SU-DHL-6 (cell line): ENCODE results near the gene SLC9A9.

ENCODE experiments used
- H2AFZ ChIP-seq: fragments of 200-600 bp; sonication (generic); 2 replicates; pipeline ENCODE4 v1.6.1; 2014; ENCODE audit warnings: low read depth, mild to moderate bottlenecking, moderate library complexity, mixed read lengths, antibody characterized with exemption, low read length; ENCODE audit not compliant: severe bottlenecking
- H3F3A ChIP-seq: fragments of 200-600 bp; shearing (Covaris generic); 2 replicates; pipeline ENCODE4 v1.6.0; 2016; ENCODE audit warnings: antibody characterized with exemption, mild to moderate bottlenecking; ENCODE audit not compliant: insufficient read depth
- H3K27ac ChIP-seq: fragments of 200-600 bp; sonication (generic); 2 replicates; pipeline ENCODE4 v1.5.1; 2016; ENCODE audit warnings: low read depth, mild to moderate bottlenecking, low read length, moderate library complexity, mixed read lengths
- H3K27me3 ChIP-seq: fragments of 200-600 bp; sonication (generic), shearing (Covaris generic); 2 replicates; pipeline ENCODE4 v1.6.0; 2014; ENCODE audit warnings: mild to moderate bottlenecking, low read length
- H3K36me3 ChIP-seq: fragments of 200-600 bp; sonication (generic); 2 replicates; pipeline ENCODE4 v1.6.1; 2014; ENCODE audit warnings: mild to moderate bottlenecking, low read length, mixed read lengths
- H3K4me2 ChIP-seq: fragments of 300-600, 200-600 bp; shearing (Covaris generic), sonication (generic); 2 replicates; pipeline ENCODE4 v1.6.0; 2014; ENCODE audit warnings: low read length, low read depth, mild to moderate bottlenecking; ENCODE audit not compliant: poor library complexity, severe bottlenecking
- H3K4me3 ChIP-seq: fragments of 200-600 bp; sonication (generic); 2 replicates; pipeline ENCODE4 v1.5.1; 2014; ENCODE audit warnings: antibody characterized with exemption, low read length, mild to moderate bottlenecking, mixed read lengths; ENCODE audit not compliant: insufficient read depth, poor library complexity, severe bottlenecking
- H3K79me2 ChIP-seq: fragments of 200-600 bp; sonication (generic); 2 replicates; pipeline ENCODE4 v1.6.1; 2014; ENCODE audit warnings: mild to moderate bottlenecking, low read length, moderate library complexity; ENCODE audit not compliant: insufficient read depth
- H3K9ac ChIP-seq: fragments of 200-600 bp; sonication (generic); 2 replicates; pipeline ENCODE4 v1.7.0; 2014; ENCODE audit warnings: mild to moderate bottlenecking, low read length
- H3K9me2 ChIP-seq: fragments of 200-600 bp; sonication (generic); replicated peaks from 2 replicates; pipeline ENCODE4 v1.6.1; 2014; ENCODE audit warnings: low read length; ENCODE audit not compliant: insufficient read depth
- H3K9me3 ChIP-seq: fragments of 200-600 bp; sonication (generic); 2 replicates; pipeline ENCODE4 v1.6.1; 2014; ENCODE audit warnings: low read length, mixed read lengths; ENCODE audit not compliant: insufficient read depth
- H4K20me1 ChIP-seq: fragments of 200-600 bp; sonication (generic); 2 replicates; pipeline ENCODE4 v1.6.1; 2014; ENCODE audit warnings: low read depth, mild to moderate bottlenecking, antibody characterized with exemption, low read length, moderate library complexity, mixed read lengths
- CTCF ChIP-seq: fragments of 200-600 bp; sonication (generic); IDR thresholded peaks from one replicate; pipeline ENCODE4 v1.5.1; 2017; ENCODE audit warnings: antibody characterized with exemption, mild to moderate bottlenecking, low read length, moderate library complexity; ENCODE audit not compliant: insufficient read depth, poor library complexity, severe bottlenecking
- EZH2phosphoT487 ChIP-seq: fragments of 200-600 bp; sonication (generic), shearing (Covaris generic); conservative IDR thresholded peaks from 2 replicates; pipeline ENCODE4 v1.6.1; 2018; ENCODE audit warnings: mild to moderate bottlenecking, antibody characterized with exemption, low read length, moderate library complexity, mixed read lengths

SLC9A9 gene

GRCh38 chr3:143763564-143764162 is 84.6 kb downstream of the SLC9A9 start:
- Histone ChIP-seq H3K9me2 (no peaks in the 10 kb centered on the region), H3K9ac (no peak overlapping the region), H3F3A (no peaks in the 10 kb centered on the region), H3K9me3 (no peaks in the 10 kb centered on the region), H3K27me3 (no peaks in the 10 kb centered on the region), H3K4me2 (no peak overlapping the region), H3K79me2 (no peaks in the 10 kb centered on the region), H3K36me3 (no peaks in the 10 kb centered on the region), H3K4me3 (no peak overlapping the region), H3K27ac (no peak overlapping the region), H2AFZ (no peak overlapping the region), H4K20me1 (no peaks in the 10 kb centered on the region)
- TF ChIP-seq EZH2phosphoT487 = no peak

GRCh38 chr3:143757691-143758090 is 90.6 kb downstream of the SLC9A9 start:
- no peaks in the 10 kb centered on the region for H3K9me2 ChIP-seq
- H3K9me3 ChIP-seq = no peaks in the 10 kb centered on the region
- no peak overlapping the region for H3K4me3 ChIP-seq
- H2AFZ ChIP-seq = no peak overlapping the region
- TF ChIP-seq EZH2phosphoT487 (no peak), CTCF (no peak)
- H3K4me2 ChIP-seq = no peak overlapping the region
- H3K27ac ChIP-seq = no peak overlapping the region
- H3F3A ChIP-seq = no peaks in the 10 kb centered on the region
- H3K9ac ChIP-seq = no peak overlapping the region
- no peaks in the 10 kb centered on the region for H3K79me2 ChIP-seq
- H3K27me3 ChIP-seq = no peaks in the 10 kb centered on the region
- H4K20me1 ChIP-seq = no peaks in the 10 kb centered on the region
- no peaks in the 10 kb centered on the region for H3K36me3 ChIP-seq

- Histone ChIP-seq H3K9me2 (no peaks in the 10 kb centered on the region), H4K20me1 (no peaks in the 10 kb centered on the region), H3F3A (no peaks in the 10 kb centered on the region), H2AFZ (no peak overlapping the region), H3K4me3 (no peak overlapping the region), H3K4me2 (no peak overlapping the region), H3K9me3 (no peaks in the 10 kb centered on the region), H3K36me3 (no peaks in the 10 kb centered on the region), H3K27ac (no peak overlapping the region), H3K27me3 (no peaks in the 10 kb centered on the region), H3K79me2 (no peaks in the 10 kb centered on the region), H3K9ac (no peak overlapping the region)
- TF ChIP-seq EZH2phosphoT487 (no peak), CTCF (no peak)
Measured at GRCh38 chr3:143755978-143756377, 92.3 kb downstream of the SLC9A9 start.

GRCh38 chr3:143754090-143754489 is 94.2 kb downstream of the SLC9A9 start:
- Histone ChIP-seq H3K9ac (no peak overlapping the region), H3K27me3 (no peaks in the 10 kb centered on the region), H3K79me2 (no peaks in the 10 kb centered on the region), H3K36me3 (no peaks in the 10 kb centered on the region), H3K9me3 (no peaks in the 10 kb centered on the region), H3K9me2 (no peaks in the 10 kb centered on the region), H3F3A (no peaks in the 10 kb centered on the region), H2AFZ (no peak overlapping the region), H3K4me2 (no peak overlapping the region), H3K4me3 (no peak overlapping the region), H4K20me1 (no peaks in the 10 kb centered on the region), H3K27ac (no peak overlapping the region)
- TF ChIP-seq EZH2phosphoT487 (no peak), CTCF (no peak)
